ENCODE data around the gene ACSM2B.
"Not testable (repeated sequence)": the region's sequence is repeated elsewhere in the genome, so short reads cannot be mapped to it uniquely, and the experiment has no call there.

Gene ACSM2B

GRCh38 chr16:20576145-20576544 is at the start of gene ACSM2B:
ACSM2B (minus strand) TSS chr16:20576367; CDS start chr16:20564845, 11,522 bp downstream.
- DNase-seq (ENCODE audit: low read depth, low spot score), result not testable (repeated sequence)

GRCh38 chr16:20624882-20625807 is 49.0 kb upstream of the ACSM2B start:
- DNase-seq (ENCODE audit: low read depth, low spot score), result no peak

GRCh38 chr16:20624205-20624604 is 48.0 kb upstream of the ACSM2B start:
- DNase-seq (ENCODE audit: low read depth, low spot score), result no peak

GRCh38 chr16:20622498-20622870 is 46.3 kb upstream of the ACSM2B start:
- DNase-seq (ENCODE audit: low read depth, low spot score), result no peak

GRCh38 chr16:20621406-20621805 is 45.2 kb upstream of the ACSM2B start:
- no peak for DNase-seq (ENCODE audit: low read depth, low spot score)

GRCh38 chr16:20620770-20621169 is 44.6 kb upstream of the ACSM2B start:
- no peak for DNase-seq (ENCODE audit: low read depth, low spot score)

- no peak for DNase-seq (ENCODE audit: low read depth, low spot score)
Measured at GRCh38 chr16:20620003-20620402, 43.8 kb upstream of the ACSM2B start.

GRCh38 chr16:20617271-20617670 is 41.1 kb upstream of the ACSM2B start:
- no peak for DNase-seq (ENCODE audit: low read depth, low spot score)

- DNase-seq (ENCODE audit: low read depth, low spot score), result no peak
Measured at GRCh38 chr16:20614186-20615141, 38.3 kb upstream of the ACSM2B start.

GRCh38 chr16:20613481-20614185 is 37.5 kb upstream of the ACSM2B start:
- DNase-seq (ENCODE audit: low read depth, low spot score), result no peak

- no peak for DNase-seq (ENCODE audit: low read depth, low spot score)
Measured at GRCh38 chr16:20612551-20613480, 36.6 kb upstream of the ACSM2B start.

GRCh38 chr16:20611975-20612481 is 35.9 kb upstream of the ACSM2B start:
- DNase-seq (ENCODE audit: low read depth, low spot score), result no peak

- DNase-seq (ENCODE audit: low read depth, low spot score), result no peak
Measured at GRCh38 chr16:20611350-20611902, 35.3 kb upstream of the ACSM2B start.

GRCh38 chr16:20610892-20611349 is 34.8 kb upstream of the ACSM2B start:
- DNase-seq (ENCODE audit: low read depth, low spot score), result no peak

- DNase-seq (ENCODE audit: low read depth, low spot score), result no peak
Measured at GRCh38 chr16:20610211-20610891, 34.2 kb upstream of the ACSM2B start.

GRCh38 chr16:20602205-20602604 is 26.0 kb upstream of the ACSM2B start:
- DNase-seq (ENCODE audit: low read depth, low spot score), result not testable (repeated sequence)

- not testable (repeated sequence) for DNase-seq (ENCODE audit: low read depth, low spot score)
Measured at GRCh38 chr16:20599475-20599874, 23.3 kb upstream of the ACSM2B start.

- DNase-seq (ENCODE audit: low read depth, low spot score), result no peak
Measured at GRCh38 chr16:20598832-20599469, 22.8 kb upstream of the ACSM2B start.

GRCh38 chr16:20595694-20596093 is 19.5 kb upstream of the ACSM2B start:
- not testable (repeated sequence) for DNase-seq (ENCODE audit: low read depth, low spot score)
